ENCODE measurements around the gene BTC.
"Not testable (repeated sequence)": the region's sequence is repeated elsewhere in the genome, so short reads cannot be mapped to it uniquely, and the experiment has no call there.

The BTC gene, protein sequence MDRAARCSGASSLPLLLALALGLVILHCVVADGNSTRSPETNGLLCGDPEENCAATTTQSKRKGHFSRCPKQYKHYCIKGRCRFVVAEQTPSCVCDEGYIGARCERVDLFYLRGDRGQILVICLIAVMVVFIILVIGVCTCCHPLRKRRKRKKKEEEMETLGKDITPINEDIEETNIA

DNA sequence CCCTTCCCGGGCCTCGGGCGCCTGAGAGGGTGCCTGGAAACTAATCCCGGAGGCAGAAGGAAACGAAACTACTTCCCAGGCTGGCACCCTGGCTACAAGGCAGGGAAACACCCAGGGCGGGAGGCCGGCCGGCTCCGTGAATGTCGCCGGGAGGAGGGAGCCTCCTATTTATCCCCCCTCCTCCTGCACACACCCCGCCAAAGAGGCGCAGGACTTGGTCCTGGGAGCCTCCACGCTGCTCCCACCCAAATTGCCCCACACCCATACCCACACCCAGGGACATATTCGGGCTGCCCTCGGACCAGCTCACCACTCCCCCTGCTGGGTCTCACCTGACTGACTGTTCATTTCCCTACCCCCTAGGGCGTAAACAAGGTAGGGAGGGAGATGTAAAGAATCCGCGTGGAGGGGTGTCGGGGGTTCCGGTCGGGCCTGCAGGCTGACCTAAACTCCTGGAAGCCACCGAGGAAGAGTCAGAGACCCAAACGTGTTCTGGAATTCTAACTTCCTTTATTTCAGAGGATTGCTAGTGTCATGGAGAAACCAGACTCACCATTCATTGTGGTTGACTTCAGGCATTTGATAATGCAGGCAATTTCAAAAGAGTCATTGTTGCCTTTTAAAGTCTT, at the start of gene BTC:
Gene BTC (minus strand): TSS at position 142 of the 629 bp plus-strand sequence. CDS start 198 bp downstream, outside the sequence.
- no peak for DNase-seq (ENCODE audit: low read depth)

DNA sequence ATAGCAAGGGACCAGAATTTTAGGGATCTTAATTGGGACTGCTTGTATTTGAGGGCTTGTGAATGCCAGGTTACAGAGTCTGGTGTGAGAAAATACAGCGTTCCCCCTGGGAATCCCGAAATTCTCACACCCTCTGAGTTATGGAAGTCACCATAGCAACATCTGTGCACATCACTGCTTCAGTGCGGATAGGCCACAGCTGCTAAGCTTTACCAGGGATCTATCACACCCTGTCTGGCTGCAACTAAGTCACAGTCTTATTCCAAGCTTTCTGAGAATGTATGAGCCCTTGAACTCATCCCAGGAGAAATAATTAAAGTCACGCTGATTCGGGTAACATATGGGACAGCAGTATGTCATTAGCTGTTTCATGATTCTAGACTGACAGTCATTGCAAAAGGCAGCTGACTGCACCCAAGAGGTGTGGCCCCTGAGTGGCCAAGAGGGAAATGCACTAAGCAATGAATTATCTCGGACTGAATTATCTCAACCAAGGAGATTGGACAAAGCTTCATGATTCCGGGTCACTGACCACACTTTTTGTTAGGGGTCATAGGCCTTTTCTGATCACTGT, 46.7 kb upstream of the BTC start:
- no peak for DNase-seq (ENCODE audit: low read depth)

DNA sequence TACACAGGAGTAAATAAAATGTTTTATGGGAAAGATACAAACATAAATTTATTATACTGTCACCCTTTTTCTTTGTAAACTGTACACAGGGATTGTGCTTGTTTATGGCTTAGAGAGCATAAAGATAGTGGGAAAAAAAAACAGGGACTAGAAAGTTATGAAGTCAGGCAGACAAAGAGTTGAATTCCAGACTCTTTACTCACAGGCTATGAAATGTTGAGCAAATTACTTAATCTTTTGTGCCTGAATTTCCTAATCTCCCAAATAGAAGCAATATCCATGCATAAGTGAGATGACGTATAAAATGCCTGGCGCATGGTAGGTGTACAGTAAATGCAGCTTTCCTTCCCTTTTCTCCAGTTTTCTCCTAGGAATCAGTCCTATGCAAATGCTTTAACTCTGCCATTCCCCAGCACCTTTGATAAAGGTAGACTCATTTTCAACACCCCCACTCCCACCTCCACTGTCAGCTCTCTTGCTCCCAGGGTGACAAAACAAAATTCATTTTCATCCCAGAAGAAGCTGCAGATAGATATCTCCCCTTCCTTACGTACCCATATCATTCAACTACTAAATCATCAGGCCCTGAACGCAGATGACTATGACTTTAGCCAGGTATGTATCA, 44.5 kb upstream of the BTC start:
- no peak for DNase-seq (ENCODE audit: low read depth)

- no peak for DNase-seq (ENCODE audit: low read depth)
These were observed 36.6 kb upstream of the BTC start for GRCh38 chr4:74830928-74831327.

DNA sequence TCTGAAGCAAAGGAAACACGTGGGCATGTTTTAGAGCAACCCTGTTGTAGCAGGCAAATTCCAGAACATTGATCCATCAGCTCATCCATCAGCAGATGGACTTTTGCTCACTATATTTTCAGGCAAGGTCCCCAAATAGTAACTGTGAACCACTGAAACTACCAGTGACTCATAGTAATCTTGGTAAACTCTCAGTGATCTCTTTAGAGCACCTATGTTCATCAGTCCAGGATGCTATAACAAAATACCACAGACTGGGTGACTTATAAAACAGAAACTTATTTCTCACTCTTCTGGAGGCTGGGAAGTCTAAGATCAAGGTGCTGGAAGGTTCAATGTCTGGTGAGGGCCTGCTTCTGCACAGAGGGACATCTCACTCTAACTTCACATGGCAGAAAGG, 28.9 kb upstream of the BTC start:
- no peak for DNase-seq (ENCODE audit: low read depth)

- DNase-seq (ENCODE audit: low read depth): no peak
These were observed 28.3 kb upstream of the BTC start for GRCh38 chr4:74822603-74823002.

DNA sequence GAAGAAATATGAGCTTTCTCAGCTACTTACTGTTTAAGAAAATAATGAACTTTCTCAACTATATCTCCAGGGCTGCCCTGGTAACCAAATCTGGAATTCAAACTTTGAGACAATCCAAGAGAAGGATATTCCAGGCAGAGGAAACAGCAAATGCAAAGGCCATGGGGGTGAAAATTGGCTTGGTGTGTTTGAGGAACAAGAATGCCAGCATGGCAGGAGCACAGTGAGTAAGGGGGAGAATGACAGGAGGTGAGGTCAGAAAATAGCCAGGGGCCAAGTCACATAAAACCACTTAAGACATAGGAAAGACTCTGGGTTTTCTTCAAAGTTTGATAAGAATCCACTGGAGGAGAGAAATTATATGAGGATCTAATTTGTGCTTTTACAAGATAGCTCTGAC, 27.2 kb upstream of the BTC start:
- no peak for DNase-seq (ENCODE audit: low read depth)

DNA sequence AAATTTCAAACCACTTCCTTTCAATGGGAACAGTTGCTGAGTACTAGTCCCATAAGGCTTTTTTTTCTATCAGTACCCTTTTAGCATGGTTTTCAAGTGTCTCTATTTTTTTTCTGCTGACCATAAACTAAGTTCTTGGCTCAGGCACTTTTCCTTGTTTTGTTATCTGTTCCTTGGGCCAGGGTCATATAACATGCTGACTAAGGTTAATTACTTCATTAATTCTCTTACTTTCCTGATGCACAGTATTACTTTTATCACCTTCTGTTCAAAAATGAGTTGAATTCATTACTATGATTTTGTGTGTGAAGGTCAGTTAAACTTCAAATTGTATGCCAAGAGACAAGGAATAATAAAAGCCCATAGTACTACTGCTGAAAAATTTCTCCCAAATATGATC, 19.7 kb upstream of the BTC start:
- no peak for DNase-seq (ENCODE audit: low read depth)

- DNase-seq (ENCODE audit: low read depth): not testable (repeated sequence)
These were observed 17.7 kb upstream of the BTC start for GRCh38 chr4:74812056-74812455.

DNA sequence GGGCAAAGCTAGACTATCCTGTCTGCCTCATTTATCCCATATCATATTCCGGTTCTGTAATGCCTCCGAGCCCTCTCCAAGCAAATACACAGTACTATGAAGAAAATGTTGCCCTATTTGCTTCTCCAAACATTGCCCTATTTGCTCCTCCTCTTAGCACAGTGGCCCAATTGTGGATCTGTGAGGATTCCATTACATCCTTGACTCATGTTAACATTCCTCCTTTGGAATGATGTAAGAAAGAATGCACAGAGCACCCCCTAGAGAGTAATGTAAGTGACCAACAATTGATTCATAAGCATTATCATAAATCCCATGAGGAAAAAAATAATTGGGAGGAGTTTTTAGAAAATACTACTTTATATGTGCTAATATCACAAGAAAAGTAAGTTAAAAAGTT, 11.3 kb upstream of the BTC start:
- DNase-seq (ENCODE audit: low read depth): no peak

GRCh38 chr4:74800310-74800709, 6.0 kb upstream of the BTC start:
- no peak for DNase-seq (ENCODE audit: low read depth)

DNA sequence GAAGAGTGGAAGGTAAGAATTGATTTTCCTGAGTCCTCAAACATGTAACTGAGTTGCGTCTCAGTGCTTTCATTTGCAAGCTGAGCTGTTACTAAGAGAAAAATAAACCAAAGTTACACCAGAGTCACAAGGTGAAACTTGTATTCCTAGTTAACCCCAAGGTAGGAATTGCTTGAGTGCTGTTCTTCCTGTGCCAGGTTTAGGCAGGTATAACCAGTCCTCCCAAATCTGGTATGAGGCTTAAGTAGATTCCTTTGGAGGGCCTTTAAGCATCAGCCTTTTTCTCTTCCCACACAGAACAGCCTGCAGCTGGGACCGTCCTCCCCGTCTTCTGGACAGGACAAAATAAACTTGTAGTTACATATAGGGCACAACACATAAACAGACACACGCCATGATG, 2.3 kb upstream of the BTC start:
- DNase-seq (ENCODE audit: low read depth): no peak

- DNase-seq (ENCODE audit: low read depth): no peak
These were observed 454 bp downstream of the BTC start for GRCh38 chr4:74793757-74794381.

GRCh38 chr4:74790652-74791051, 3.7 kb downstream of the BTC start:
- DNase-seq (ENCODE audit: low read depth): no peak

DNA sequence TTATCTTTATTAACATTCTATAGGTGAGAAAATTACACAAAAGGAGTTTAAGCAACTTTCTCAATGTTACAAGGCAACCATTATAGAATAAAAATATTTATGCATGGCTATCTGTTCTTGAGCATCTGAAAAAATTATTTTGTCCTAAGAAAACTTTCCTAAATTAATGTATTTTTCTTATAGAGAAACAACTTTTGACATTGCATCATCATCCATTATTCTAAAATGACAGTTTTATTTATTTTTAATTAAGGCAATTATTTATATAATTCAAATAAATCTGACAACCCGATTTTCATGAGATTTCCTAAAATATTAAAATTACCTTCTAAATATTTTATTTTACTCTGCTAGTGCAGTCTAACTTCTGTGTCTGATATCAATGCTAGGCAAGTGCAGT, 4.8 kb downstream of the BTC start:
- no peak for DNase-seq (ENCODE audit: low read depth)

- DNase-seq (ENCODE audit: low read depth): no peak
These were observed 16.8 kb downstream of the BTC start for GRCh38 chr4:74777531-74777930.

DNA sequence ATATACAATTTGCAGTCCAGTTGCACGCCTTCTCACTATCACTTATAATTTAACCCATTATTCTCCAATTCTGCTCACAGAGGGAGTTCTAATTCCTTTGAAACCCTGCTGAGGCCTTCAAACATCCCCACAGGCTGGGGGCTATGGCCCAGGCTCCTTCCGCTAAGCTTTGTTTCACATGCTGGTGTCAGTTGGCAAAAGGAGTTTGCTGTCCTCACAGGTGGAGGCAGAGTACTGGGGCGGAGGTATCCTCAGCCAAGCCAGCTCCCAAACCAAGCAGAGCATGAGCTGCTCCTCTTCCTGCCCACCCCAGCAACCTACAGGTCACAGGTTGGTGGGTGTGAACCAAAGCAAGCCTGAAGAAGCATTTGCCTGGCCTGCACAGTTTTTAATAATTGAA, 21.5 kb downstream of the BTC start:
- DNase-seq (ENCODE audit: low read depth): no peak

GRCh38 chr4:74772106-74772505, 22.2 kb downstream of the BTC start:
- DNase-seq (ENCODE audit: low read depth): no peak

DNA sequence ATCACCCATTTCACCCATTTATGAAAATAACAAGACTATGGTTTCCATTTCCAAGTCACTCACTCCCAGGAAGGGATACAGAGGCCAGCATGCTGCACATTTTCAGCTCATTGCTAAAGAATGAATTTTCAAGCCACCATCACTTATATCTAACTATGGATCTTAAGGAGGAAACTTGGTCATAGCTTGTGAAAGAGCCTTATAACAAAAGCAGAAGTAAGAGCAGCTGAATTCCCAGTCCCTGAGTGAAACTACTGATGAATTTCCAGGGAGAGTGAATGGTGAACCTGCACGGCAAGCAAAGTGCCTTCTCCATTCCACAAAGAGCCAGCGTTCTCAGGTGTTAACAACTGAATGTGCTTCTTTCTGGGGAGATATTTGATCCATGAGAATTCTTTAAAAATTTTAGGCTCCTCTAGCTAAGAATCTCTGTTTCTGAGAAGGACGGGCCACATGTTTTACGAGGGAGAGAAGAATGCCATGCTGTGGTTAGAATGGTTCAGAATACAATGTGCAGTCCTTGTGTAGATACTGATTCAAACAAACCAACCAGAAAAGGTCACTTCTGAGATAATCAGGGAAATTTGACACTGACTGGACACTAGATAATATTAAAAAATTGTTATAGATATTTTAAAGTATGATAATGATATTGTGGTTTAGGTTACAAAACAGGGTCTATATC, 24.0 kb downstream of the BTC start:
- DNase-seq (ENCODE audit: low read depth): no peak

- no peak for DNase-seq (ENCODE audit: low read depth)
These were observed 25.3 kb downstream of the BTC start for GRCh38 chr4:74768857-74769525.

DNA sequence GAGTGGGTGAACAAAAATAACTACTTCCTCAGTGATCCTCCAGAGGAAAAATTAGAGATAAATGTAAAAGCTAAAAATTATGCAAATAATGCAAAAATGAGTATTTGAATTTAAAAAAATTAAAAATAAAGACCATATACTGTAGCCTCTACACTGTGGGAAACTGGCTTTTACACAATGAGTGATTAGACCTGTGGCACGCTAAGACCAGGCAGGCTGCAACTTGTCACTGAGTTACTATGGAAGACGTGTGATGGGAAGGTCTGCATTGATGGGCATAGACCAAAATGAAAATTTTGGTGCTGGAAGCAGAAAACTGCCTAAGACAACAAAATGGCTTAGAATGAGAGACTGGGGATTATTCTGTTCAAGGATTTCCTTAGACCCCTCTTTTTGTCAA, 30.2 kb downstream of the BTC start:
- no peak for DNase-seq (ENCODE audit: low read depth)

All from stimulated activated CD4-positive, alpha-beta T cell treated with anti-CD3 and anti-CD28 coated beads, Interleukin-2, amount 100 ng/mL, for 4 hours (primary cell).